Subcutaneous adipose tissue (tissue), 4 donors: Measurements from ENCODE around the gene G2E3. TPM values are rescaled to one million over a fixed set of nuclear protein-coding genes. Genes with fewer than 3 reads are reported as not detected.

Source experiments
- total RNA-seq, 4 donors: library from RNA; depleted of rRNA; stranded (reverse); fragments of >200 nt; gene quantifications; one replicate each; pipeline ENCODE4 v1.1.0, GENCODE V29; 2016
- TF ChIP-seq, protein P1 (sequence below): fragments of 450-650 bp; IDR thresholded peaks from one replicate; pipeline ENCODE4 v1.5.1; 2016; ENCODE audit warnings: low read depth, mild to moderate bottlenecking, control low read depth, antibody characterized with exemption, moderate library complexity

G2E3 gene
- total RNA-seq, 4 donors from 2014 or later, result 8.9 to 19.1 (median 15.1) TPM

DNA sequence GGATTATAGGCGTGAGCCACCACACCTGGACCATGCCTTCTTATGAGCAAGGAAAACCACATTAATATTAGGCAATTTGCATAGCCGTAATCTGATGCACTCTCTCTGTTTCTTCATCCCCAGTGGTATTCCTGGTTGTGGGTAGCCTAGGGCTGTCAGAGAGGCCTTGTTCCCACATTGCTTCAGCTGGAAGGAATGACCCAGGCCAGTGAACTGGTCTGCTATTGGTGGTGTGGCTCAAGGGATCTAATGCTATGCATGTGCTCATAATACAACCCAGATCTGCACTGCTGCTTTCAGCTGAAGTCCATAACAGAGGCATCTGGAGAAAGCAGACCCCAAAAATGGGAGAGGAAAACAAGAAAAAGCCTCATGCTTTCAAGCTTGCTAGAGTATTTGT, 33.1 kb upstream of the G2E3 start:
- TF ChIP-seq, protein P1, sequence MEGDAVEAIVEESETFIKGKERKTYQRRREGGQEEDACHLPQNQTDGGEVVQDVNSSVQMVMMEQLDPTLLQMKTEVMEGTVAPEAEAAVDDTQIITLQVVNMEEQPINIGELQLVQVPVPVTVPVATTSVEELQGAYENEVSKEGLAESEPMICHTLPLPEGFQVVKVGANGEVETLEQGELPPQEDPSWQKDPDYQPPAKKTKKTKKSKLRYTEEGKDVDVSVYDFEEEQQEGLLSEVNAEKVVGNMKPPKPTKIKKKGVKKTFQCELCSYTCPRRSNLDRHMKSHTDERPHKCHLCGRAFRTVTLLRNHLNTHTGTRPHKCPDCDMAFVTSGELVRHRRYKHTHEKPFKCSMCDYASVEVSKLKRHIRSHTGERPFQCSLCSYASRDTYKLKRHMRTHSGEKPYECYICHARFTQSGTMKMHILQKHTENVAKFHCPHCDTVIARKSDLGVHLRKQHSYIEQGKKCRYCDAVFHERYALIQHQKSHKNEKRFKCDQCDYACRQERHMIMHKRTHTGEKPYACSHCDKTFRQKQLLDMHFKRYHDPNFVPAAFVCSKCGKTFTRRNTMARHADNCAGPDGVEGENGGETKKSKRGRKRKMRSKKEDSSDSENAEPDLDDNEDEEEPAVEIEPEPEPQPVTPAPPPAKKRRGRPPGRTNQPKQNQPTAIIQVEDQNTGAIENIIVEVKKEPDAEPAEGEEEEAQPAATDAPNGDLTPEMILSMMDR, result no peak

GRCh38 chr14:30527196-30527595, 31.8 kb upstream of the G2E3 start:
- TF ChIP-seq, protein P1, result no peak

DNA sequence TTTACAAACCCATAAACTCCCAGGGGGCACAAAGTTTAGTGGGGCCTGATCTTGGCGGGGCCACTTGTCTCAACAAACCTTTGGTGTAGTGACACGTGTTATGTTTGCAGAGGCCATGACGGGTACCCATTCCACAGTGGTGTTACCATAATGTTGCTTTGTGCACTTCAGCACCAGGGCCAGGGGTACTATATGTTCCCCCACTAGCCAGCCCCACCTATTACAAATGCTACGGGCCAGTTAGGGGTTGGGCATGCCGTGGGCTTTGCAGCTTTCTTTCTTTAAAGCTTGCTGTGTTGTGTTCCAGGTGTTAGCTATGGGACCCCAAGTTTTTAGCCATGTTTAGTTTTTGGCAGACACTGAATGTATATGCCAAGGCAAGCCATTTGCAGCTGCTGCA, 30.8 kb upstream of the G2E3 start:
- TF ChIP-seq, protein P1, result no peak

DNA sequence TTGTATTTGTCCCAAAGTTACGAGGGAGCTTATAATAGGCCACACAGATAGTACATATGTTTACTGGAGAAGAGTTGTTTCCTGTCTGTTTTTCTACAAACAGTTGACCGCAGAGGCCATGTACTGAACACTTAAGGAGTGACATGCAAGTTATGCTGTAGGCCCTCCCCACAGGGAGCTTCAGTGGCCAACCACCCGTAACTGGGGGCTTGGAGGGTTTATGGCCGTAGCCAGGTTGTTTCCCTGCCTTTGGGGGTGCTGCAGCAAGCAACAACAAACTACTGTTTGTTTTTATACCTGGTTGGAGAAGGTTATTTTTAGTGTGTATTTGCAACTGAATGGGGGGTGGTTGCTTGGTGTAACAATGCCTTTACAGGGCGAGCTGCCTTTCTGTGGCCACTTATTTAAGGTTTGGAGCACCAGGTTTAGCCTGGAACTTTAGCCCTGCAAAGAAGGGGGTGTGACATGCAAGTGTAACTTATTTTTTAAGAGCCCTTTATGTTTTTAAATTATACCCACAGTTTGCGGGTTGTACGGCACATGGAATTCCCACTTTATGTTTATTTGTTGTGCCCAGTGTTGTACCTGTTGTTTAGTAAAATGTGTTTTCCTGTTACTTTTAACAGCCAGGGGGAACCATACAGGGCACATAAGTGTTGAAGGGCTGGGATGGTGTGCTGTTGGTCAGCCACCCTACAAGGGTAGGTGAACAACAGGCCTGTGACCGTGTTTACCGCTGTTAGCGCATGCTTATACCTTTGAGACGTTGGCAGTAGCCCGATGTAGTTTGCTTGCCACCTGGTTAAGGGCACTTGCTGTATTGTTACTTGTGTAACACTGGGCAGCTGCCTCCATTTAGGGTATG, 29.9 kb upstream of the G2E3 start:
- TF ChIP-seq, protein P1, result no peak

- TF ChIP-seq, protein P1, result no peak
These were observed 26.7 kb upstream of the G2E3 start for GRCh38 chr14:30532264-30532663.

DNA sequence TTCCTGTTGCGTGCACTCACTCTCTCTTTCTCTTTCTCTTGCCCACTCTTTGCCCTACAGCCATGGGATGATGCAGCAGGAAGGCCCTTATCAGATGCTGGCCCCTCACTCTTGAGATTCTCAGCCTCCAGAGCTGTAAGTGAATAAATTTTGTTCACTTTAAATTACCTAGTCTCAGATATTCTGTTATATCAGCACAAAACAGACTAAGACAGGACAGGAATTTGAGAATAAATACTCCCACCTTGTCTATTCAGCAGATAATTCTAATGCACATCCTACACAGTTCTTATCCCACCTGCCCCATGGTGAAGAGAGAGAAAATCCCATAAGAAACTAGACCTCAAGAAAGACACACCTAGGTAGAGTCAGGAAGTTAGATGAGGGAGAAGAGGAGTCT, 25.8 kb upstream of the G2E3 start:
- TF ChIP-seq, protein P1, result no peak

- TF ChIP-seq, protein P1, result no peak
These were observed 17.6 kb upstream of the G2E3 start for GRCh38 chr14:30541318-30541717.
